HT-29 (cell line): ENCODE data around the gene NR3C2. TPM values are rescaled to one million over a fixed set of nuclear protein-coding genes. Genes with fewer than 3 reads are reported as not detected.
"Not testable (repeated sequence)": the region's sequence is repeated elsewhere in the genome, so short reads cannot be mapped to it uniquely, and the experiment has no call there.

Experiments used
- DNase-seq: peaks from one replicate; pipeline ENCODE4 v3.0.0-alpha.2; 2015; ENCODE audit warnings: low spot score
- total RNA-seq: library from RNA; depleted of rRNA; stranded (reverse); fragments of >200 nt; shearing (Covaris generic); gene quantifications from 2 replicates; pipeline ENCODE4 v1.2.3, GENCODE V29; 2014

Gene NR3C2
- total RNA-seq, 1 experiment from 2014 or later = 2.5 TPM

GRCh38 chr4:148171596-148171995 is 270.6 kb downstream of the NR3C2 start:
- no peak for DNase-seq

GRCh38 chr4:148170408-148171365 is 271.5 kb downstream of the NR3C2 start:
- no peak for DNase-seq

DNA sequence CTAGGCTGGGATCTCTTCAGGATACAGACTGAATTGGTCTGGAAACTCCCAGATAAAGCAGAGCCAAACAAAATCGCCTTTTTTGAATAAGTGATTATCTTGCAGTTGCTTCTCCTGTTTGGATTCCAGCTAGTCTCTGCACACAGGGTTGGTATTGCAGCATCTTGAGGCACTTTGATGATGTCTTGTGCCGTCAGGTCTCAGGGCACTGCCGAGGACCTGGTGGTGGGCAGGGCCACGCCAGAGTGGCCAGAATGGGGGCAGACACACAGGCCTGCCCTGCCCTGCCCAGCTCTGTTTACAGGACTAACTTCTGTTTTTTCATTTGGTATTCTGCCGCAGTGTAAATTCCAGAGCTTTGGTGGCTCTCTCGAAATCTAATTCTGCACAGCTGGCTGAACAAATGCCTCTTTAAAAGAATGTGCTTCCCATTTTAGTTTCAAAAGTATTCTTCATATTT is 276.1 kb downstream of the NR3C2 start:
- DNase-seq = no peak

GRCh38 chr4:148164557-148164956 is 277.7 kb downstream of the NR3C2 start:
- no peak for DNase-seq

- no peak for DNase-seq
Observed at GRCh38 chr4:148162991-148163390, 279.2 kb downstream of the NR3C2 start.

GRCh38 chr4:148162519-148162918 is 279.7 kb downstream of the NR3C2 start:
- no peak for DNase-seq

- DNase-seq = no peak
Observed at GRCh38 chr4:148161601-148162000, 280.6 kb downstream of the NR3C2 start.

- DNase-seq = no peak
Observed at GRCh38 chr4:148159793-148160192, 282.4 kb downstream of the NR3C2 start.

GRCh38 chr4:148154769-148155168 is 287.4 kb downstream of the NR3C2 start:
- DNase-seq = no peak

DNA sequence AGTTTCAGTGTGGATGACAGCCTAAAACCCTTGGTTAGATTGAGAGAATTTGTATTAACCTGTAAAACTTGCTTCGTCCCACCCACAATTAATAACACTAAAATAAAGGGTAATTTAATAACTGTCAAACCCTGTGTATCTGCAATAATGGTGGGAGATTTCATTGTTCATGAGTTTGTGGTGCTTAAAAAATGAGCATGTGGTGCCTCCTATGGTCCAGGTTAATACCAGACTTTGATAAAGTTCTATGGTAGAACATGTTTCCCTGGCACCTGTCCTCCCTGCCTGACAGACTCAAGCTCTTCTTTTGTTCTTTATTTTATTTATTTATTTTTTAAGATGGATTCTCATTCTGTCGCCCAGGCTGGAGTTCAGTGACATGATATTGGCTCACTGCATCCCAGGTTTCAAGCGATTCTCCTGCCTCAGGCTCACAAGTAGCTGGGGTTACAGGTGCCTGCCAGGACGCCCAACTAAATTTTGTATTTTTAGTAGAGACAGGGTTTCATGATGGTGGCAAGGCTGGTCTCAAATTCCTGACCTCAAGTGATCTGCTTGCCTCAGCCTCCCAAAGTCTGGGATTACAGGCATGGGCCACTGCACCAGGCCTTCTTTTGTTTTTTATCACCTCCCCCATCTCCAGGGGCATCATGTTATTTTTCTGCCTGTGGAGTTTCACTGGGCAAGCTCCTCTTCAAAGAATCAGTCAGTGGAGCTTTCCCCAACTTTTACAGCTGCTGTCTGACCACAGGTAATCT is 289.2 kb downstream of the NR3C2 start:
- DNase-seq = no peak

GRCh38 chr4:148151806-148152205 is 290.4 kb downstream of the NR3C2 start:
- no peak for DNase-seq

- DNase-seq = no peak
Observed at GRCh38 chr4:148145475-148145874, 296.7 kb downstream of the NR3C2 start.

- DNase-seq = no peak
Observed at GRCh38 chr4:148143174-148143573, 299.0 kb downstream of the NR3C2 start.

- no peak for DNase-seq
Observed at GRCh38 chr4:148141501-148141900, 300.7 kb downstream of the NR3C2 start.

- no peak for DNase-seq
Observed at GRCh38 chr4:148126825-148127224, 315.4 kb downstream of the NR3C2 start.

DNA sequence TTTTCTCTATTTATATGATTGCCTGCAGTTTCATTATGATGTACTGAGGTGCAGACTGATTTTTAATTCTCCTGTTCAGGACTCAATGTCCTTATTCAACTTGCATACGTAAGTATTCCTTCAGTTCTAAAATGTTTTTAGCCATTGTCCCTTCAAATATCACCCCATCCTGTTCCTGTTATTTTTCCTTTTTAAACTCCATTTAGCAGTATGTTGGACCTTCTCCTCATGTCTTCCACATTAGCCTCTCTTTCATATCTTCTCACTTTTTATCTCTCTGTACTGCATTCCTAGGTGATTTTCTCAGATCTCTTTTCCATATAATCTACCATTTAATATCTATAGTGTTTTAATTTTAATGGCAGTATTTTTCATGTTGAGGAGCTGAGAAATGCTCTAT is 317.7 kb downstream of the NR3C2 start:
- DNase-seq = no peak

DNA sequence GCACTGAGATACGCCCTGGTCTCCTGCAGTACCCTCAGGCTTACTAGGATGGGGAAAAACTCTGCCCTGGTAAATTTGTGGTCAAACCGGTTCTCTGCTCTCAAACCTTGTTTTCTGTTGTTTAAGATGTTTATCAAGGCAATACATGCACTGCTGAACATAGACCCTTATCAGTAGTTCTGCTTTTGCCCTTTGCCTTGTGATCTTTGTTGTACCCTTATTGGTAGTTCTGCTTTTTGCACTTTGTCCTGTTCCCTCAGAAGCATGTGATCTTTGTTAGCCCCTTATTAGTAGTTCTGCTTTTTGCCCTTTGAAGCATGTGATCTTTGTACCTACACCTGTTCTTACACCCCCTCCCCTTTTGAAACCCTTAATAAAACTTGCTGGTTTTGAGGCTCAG is 319.1 kb downstream of the NR3C2 start:
- DNase-seq = not testable (repeated sequence)

DNA sequence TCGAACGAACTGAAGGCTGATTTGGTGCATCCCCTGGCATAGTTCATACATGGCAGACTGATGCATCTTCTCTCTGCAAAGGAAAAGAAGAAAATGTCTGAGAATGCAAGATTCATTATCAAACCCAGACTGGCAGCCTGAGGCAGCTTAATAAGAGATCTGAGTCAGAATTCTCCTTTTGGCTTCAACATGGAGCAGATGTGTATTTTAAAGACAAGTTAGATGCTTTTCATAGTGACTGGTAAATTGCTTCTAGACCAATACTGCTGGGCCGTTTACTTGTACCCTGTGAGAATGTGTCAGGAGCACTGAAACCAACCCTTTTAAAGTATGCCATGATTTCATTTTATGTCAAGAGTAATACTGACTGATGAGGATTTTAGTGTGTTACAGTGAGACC is 322.0 kb downstream of the NR3C2 start:
- no peak for DNase-seq

DNA sequence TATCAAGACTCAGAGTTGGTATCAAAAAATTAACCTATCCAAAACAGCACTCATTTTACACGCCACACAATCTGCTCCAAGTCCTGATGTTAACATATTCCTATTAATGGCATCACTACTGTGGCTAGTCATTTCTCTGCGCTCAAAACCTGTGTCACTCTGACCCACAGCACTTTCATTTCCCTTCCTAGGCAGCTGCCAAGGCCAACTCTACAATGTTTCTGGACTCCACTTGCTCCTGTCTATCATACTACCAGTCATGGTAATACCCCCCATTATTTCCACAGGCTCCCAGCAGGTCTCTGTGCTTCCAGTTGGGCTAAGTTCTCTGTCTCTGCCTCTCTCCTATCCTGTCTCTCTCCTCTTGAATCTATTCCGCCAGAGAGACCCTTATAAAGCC is 323.6 kb downstream of the NR3C2 start:
- no peak for DNase-seq

DNA sequence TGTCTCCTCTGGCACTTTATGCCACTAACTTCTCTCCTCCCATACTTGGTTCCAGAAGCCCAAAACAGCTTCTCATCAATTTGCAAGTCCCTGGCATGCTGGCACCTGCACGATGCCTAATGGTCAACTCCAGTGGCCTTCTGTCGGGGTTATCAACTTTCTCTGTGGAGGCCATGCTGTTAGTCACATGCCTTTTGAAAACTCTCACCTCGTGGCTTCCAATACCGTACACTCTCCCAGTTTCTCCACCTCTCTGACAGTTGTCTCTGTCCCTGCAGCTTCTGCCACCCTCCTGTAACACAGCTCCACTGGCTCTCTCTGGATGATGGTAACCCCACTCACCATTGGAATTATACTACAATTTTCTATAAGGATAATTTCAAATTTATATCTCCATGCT is 324.0 kb downstream of the NR3C2 start:
- DNase-seq = no peak

- no peak for DNase-seq
Observed at GRCh38 chr4:148116969-148117368, 325.2 kb downstream of the NR3C2 start.

DNA sequence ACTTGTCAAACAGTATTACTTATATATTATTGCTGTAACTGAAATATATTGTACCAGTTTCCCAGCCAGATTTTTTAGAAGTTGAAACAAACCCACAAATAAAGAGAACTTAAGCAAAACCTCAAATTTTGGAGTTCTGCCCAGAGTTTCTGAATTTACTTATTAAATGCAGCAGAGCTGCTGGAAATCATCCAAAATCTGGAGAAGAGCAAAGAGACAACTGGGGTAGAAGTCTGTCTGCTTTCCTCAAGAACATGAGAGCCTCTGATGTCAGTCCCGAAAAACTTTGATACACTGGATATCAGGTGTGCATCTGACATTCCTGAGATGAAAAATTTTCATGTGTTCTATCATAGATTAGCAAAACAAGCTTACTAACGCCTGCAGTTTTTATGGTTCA is 325.9 kb downstream of the NR3C2 start:
- DNase-seq = no peak

DNA sequence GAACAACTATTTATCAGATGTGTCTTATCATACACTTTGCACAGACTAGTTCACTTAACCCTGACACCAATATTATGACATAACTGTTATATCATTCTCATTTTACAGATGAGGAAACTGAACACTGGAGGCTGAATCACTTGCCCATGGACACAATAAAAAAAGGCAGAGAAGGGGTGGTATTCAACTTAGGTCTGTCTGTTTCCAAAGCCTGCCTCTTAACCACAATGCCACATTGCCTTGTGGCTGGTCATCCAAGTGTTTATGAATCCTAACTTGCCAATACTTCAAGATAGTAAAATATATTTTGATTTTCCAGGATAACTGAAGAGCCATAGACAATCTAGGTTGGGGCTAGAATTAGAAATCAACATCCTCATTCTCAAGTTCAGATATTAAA is 327.8 kb downstream of the NR3C2 start:
- DNase-seq = no peak
